ENCODE measurements around the gene ISX. TPM values are rescaled to one million over a fixed set of nuclear protein-coding genes. Genes with fewer than 3 reads are reported as not detected.

The ISX gene
- total and polyA plus RNA-seq, 2 donors (not counting 1 experiment from before 2014, with no cell fraction given): not detected

GRCh38 chr22:35021161-35021560 lies 44.8 kb upstream of the ISX start:
- intact Hi-C loops (cut with micrococcal nuclease): no loop called here
- peaks cover 42% of the 10 kb centered on the region for H3K27me3 Mint-ChIP-seq
- Histone ChIP-seq H3K9me3 (ENCODE audit: control extremely low read depth in 1 of 3, control insufficient read depth in 2 of 3, insufficient read depth in 1 of 3, low read length in 2 of 3) (peaks cover 0 to 7% (median 0%) of the 10 kb centered on the region in 3 donors), H3K4me3 (ENCODE audit: control extremely low read depth in 1 of 5, extremely low read depth in 1 of 5, insufficient read depth in 1 of 5, low read depth in 2 of 5, low read length in 4 of 5) (no peak overlapping the region), H2AFZ (ENCODE audit: insufficient read depth, low read depth, low read length, poor library complexity, severe bottlenecking) (no peak overlapping the region), H4K20me1 (ENCODE audit: control insufficient read depth, insufficient read depth, low read length, poor library complexity, severe bottlenecking) (no peaks in the 10 kb centered on the region), H3K4me2 (replicated peaks; ENCODE audit: low read depth, low read length, poor library complexity, severe bottlenecking) (no peak overlapping the region), H3K79me2 (ENCODE audit: control insufficient read depth, insufficient read depth, low read length) (no peaks in the 10 kb centered on the region), H3K4me1 (ENCODE audit: control insufficient read depth in 2 of 2, insufficient read depth in 2 of 2, low read length in 2 of 2) (peaks cover 0 to 6% of the 10 kb centered on the region in 2 donors), H3K36me3 (replicated peaks in 1 of 2; ENCODE audit: control extremely low read depth in 1 of 2, control insufficient read depth in 1 of 2, extremely low read depth in 1 of 2, insufficient read depth in 2 of 2, low read length in 1 of 2) (no peaks in the 10 kb centered on the region), H3K9ac (ENCODE audit: low read length) (no peak overlapping the region), H3K27me3 (replicated peaks in 1 of 4; ENCODE audit: control extremely low read depth in 1 of 4, control insufficient read depth in 3 of 4, insufficient read depth in 4 of 4, low read length in 3 of 4) (peaks cover 0 to 10% (median 3%) of the 10 kb centered on the region in 4 experiments), H3K27ac (ENCODE audit: low read length in 2 of 2) (no peak overlapping the region)
- TF ChIP-seq CTCF (IDR thresholded peaks at IDR 0.05) (no peak), EZH2 (IDR thresholded peaks at IDR 0.05; ENCODE audit: borderline replicate concordance, insufficient read depth, low read depth, low read length, poor library complexity, severe bottlenecking) (no peak)
- 80% methylated on average over 6 of the region's 7 CpGs for WGBS (ENCODE audit: insufficient coverage)
- ChIA-PET CTCF (no interaction called here), POLR2A (no interaction called here)
- ATAC-seq (ENCODE audit: low read depth): no peak
- H3K9me3 Mint-ChIP-seq (ENCODE audit: insufficient read depth): no peaks in the 10 kb centered on the region
- no peak overlapping the region for H3K4me3 Mint-ChIP-seq
- H3K4me1 Mint-ChIP-seq: peaks cover 1% of the 10 kb centered on the region
- H3K27ac Mint-ChIP-seq: no peak overlapping the region
- DNase-seq: no peak

DNA sequence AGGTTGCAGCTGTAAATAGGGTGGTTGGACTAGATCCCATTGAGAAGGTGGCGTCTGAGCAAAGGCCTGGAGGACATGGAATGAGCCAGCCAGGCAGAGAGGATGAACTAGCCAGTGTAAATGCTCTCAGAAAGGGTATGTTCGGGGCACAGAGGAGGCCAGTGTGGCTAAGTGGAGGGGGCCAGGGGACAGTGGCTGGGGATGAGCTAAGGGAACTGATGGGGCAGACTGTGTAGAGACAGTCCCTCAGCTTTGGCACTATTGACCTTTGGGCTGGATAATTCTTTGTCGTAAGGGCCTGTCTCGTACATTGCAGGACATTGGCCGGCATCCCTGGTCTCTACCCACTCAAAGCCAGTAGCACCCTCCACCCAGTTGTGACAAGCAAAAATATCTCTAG lies 43.7 kb upstream of the ISX start:
- Histone ChIP-seq H2AFZ (ENCODE audit: insufficient read depth, low read depth, low read length, poor library complexity, severe bottlenecking) (no peak overlapping the region), H4K20me1 (ENCODE audit: control insufficient read depth, insufficient read depth, low read length, poor library complexity, severe bottlenecking) (no peaks in the 10 kb centered on the region), H3K4me2 (replicated peaks; ENCODE audit: low read depth, low read length, poor library complexity, severe bottlenecking) (no peak overlapping the region), H3K9ac (ENCODE audit: low read length) (no peak overlapping the region), H3K79me2 (ENCODE audit: control insufficient read depth, insufficient read depth, low read length) (no peaks in the 10 kb centered on the region), H3K9me3 (ENCODE audit: control extremely low read depth in 1 of 3, control insufficient read depth in 2 of 3, insufficient read depth in 1 of 3, low read length in 2 of 3) (peaks cover 0 to 7% (median 0%) of the 10 kb centered on the region in 3 donors), H3K27ac (ENCODE audit: low read length in 2 of 2) (no peak overlapping the region), H3K36me3 (replicated peaks in 1 of 2; ENCODE audit: control extremely low read depth in 1 of 2, control insufficient read depth in 1 of 2, extremely low read depth in 1 of 2, insufficient read depth in 2 of 2, low read length in 1 of 2) (no peaks in the 10 kb centered on the region), H3K27me3 (replicated peaks in 1 of 4; ENCODE audit: control extremely low read depth in 1 of 4, control insufficient read depth in 3 of 4, insufficient read depth in 4 of 4, low read length in 3 of 4) (peaks cover 0 to 10% (median 3%) of the 10 kb centered on the region in 4 experiments), H3K4me3 (ENCODE audit: control extremely low read depth in 1 of 5, extremely low read depth in 1 of 5, insufficient read depth in 1 of 5, low read depth in 2 of 5, low read length in 4 of 5) (no peak overlapping the region), H3K4me1 (ENCODE audit: control insufficient read depth in 2 of 2, insufficient read depth in 2 of 2, low read length in 2 of 2) (peaks cover 0 to 6% of the 10 kb centered on the region in 2 donors)
- Mint-ChIP-seq H3K27me3 (peaks cover 51% of the 10 kb centered on the region), H3K4me1 (peaks cover 1% of the 10 kb centered on the region), H3K27ac (no peak overlapping the region), H3K4me3 (no peak overlapping the region), H3K9me3 (ENCODE audit: insufficient read depth) (no peaks in the 10 kb centered on the region)
- DNase-seq (no peak), ATAC-seq (ENCODE audit: low read depth) (no peak)
- WGBS (ENCODE audit: insufficient coverage): 95% methylated on average over 4 of the region's 5 CpGs
- intact Hi-C loops (cut with micrococcal nuclease): no loop called here
- TF ChIP-seq CTCF (IDR thresholded peaks at IDR 0.05) (no peak), EZH2 (IDR thresholded peaks at IDR 0.05; ENCODE audit: borderline replicate concordance, insufficient read depth, low read depth, low read length, poor library complexity, severe bottlenecking) (no peak)
- ChIA-PET CTCF (interaction anchor here (1.5 kb wide), 1 partner anchor 1721 kb away, joined by 4 read pairs; no protein-coding TSS in a partner anchor), POLR2A (no interaction called here)
